Aorta (tissue), 5 donors: ENCODE measurements around the gene ARHGEF37. TPM values are rescaled to one million over a fixed set of nuclear protein-coding genes. Genes with fewer than 3 reads are reported as not detected.

Experiments
- ATAC-seq: fragments of 200-7000 bp; cut with Tn5 transposase; one replicate; pipeline ENCODE4 v1.9.1; 2022; ENCODE audit warnings: moderate library complexity; ENCODE audit not compliant: low FRiP score
- DNase-seq, 2 donors: peaks; one replicate each; pipeline ENCODE4 v3.0.0-alpha.2; 2020
- H3K27ac ChIP-seq, 2 donors: one replicate each; pipeline ENCODE4 v1.5.1; 2013; ENCODE audit warnings: low read length in 2 of 2, mild to moderate bottlenecking in 2 of 2, moderate library complexity in 2 of 2, control low read depth in 1 of 2, inconsistent platforms in 1 of 2, low read depth in 1 of 2
- H3K27me3 ChIP-seq, 2 donors: one replicate each; pipeline ENCODE4 v1.6.1; 2013; ENCODE audit warnings: control low read depth in 1 of 2, low read length in 1 of 2, mild to moderate bottlenecking in 1 of 2, moderate library complexity in 1 of 2; ENCODE audit not compliant: insufficient read depth in 2 of 2, control insufficient read depth in 1 of 2
- H3K36me3 ChIP-seq, 2 donors: one replicate each; pipeline ENCODE4 v1.6.1; 2013; ENCODE audit warnings: control low read depth in 1 of 2, low read length in 1 of 2, mild to moderate bottlenecking in 1 of 2; ENCODE audit not compliant: insufficient read depth in 2 of 2, control insufficient read depth in 1 of 2
- H3K4me1 ChIP-seq, 2 donors: one replicate each; pipeline ENCODE4 v1.6.1; 2013; ENCODE audit warnings: low read length in 2 of 2, control low read depth in 1 of 2, mild to moderate bottlenecking in 1 of 2, moderate library complexity in 1 of 2; ENCODE audit not compliant: insufficient read depth in 2 of 2, control insufficient read depth in 1 of 2
- H3K4me3 ChIP-seq, 2 donors: one replicate each; pipeline ENCODE4 v1.5.1; 2013; ENCODE audit warnings: low read length in 2 of 2, control low read depth in 1 of 2, mild to moderate bottlenecking in 1 of 2
- H3K9me3 ChIP-seq: one replicate; pipeline ENCODE4 v1.6.1; 2013; ENCODE audit warnings: mild to moderate bottlenecking, low read length; ENCODE audit not compliant: control insufficient read depth
- WGBS, 2 donors: extraction: QIAGEN DNeasy Blood & Tissue Kit; methylation state at CpG; one replicate each; pipeline ENCODE4 v1.1.7; 2013; 5-methylcytosine and 5-hydroxymethylcytosine counted together
- intact Hi-C, 2 donors: fragments of 100-400 bp; cut with DNase I; formaldehyde crosslinking; loops; one replicate each; pipeline versions ENCODE4 v1.14.2 to v1.15.0; 2022
- polyA plus RNA-seq, 2 donors: library from polyadenylated mRNA; stranded (reverse); fragments of 200-250 nt; gene quantifications; one replicate each; pipeline ENCODE4 v1.2.3, GENCODE V29; 2013
- total RNA-seq, 2 donors: library from RNA; stranded (reverse); fragmentation: NEBNext Ultra II Directional; extraction: Animal tissue kit (Norgen Biotek cat#: 25700); gene quantifications; one replicate each; pipeline ENCODE4 v1.2.1, GENCODE V29; 2021
- donor health status: healthy with polysubstance abuse.
- donor health status: Bipolar disorder and iron deficiency.
- donor health status: DM: no; HTN: no; CAD: no.
- donor health status: DM: no; HTN: no; CAD: no.
- donor health status: DM: yes; HTN: yes; CAD: no.

Gene ARHGEF37
- total and polyA plus RNA-seq, 4 donors = 2.7 to 18.0 (median 9.2) TPM

- WGBS, 2 donors = 84 to 86% methylated on average over 3 of the region's 3 CpGs
- no peak for ATAC-seq
- Histone ChIP-seq H3K9me3 (no peaks in the 10 kb centered on the region), H3K27ac (no peak overlapping the region), H3K4me3 (no peak overlapping the region), H3K27me3 (no peaks in the 10 kb centered on the region), H3K36me3 (peaks cover 0 to 10% of the 10 kb centered on the region in 2 donors), H3K4me1 (no peaks in the 10 kb centered on the region)
- no peak for DNase-seq
- intact Hi-C loops = no loop called here
Observed at GRCh38 chr5:149623473-149623872, 42.2 kb downstream of the ARHGEF37 start.

DNA sequence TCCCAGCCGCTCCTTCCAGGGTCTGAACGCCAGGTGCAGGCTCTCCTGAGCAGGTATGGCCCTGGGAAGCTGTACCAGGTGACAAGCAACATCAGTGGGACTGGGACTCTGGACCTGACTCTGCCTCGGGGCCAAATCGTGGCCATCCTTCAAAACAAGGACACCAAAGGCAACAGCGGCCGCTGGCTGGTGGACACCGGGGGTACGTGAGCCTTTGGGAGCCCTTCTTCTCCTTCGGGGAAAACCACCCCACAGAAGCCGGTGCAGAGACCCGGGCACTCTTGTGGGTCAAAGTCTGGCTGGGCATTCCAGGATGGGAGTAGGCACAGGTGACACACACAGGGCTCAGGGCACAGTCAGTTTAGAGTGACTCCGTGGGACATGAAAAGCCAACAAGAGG lies 45.8 kb downstream of the ARHGEF37 start:
- ATAC-seq = no peak
- DNase-seq = no peak
- Histone ChIP-seq H3K4me1 (no peaks in the 10 kb centered on the region), H3K27me3 (no peaks in the 10 kb centered on the region), H3K27ac (no peak overlapping the region), H3K9me3 (no peaks in the 10 kb centered on the region), H3K4me3 (no peak overlapping the region), H3K36me3 (peaks cover 0 to 8% of the 10 kb centered on the region in 2 donors)
- intact Hi-C loops = no loop called here
- 90% methylated on average over 12 of the region's 12 CpGs for WGBS, 2 donors

- no peak for ATAC-seq
- intact Hi-C loops = no loop called here
- 81 to 83% methylated on average over 6 of the region's 6 CpGs for WGBS, 2 donors
- H3K4me3 ChIP-seq = no peak overlapping the region
- no peaks in the 10 kb centered on the region for H3K27me3 ChIP-seq
- H3K9me3 ChIP-seq = no peaks in the 10 kb centered on the region
- peaks cover 0 to 5% of the 10 kb centered on the region in 2 donors for H3K36me3 ChIP-seq
- no peak overlapping the region for H3K27ac ChIP-seq
- no peaks in the 10 kb centered on the region for H3K4me1 ChIP-seq
- no peak for DNase-seq
Observed at GRCh38 chr5:149628221-149628620, 46.9 kb downstream of the ARHGEF37 start.

DNA sequence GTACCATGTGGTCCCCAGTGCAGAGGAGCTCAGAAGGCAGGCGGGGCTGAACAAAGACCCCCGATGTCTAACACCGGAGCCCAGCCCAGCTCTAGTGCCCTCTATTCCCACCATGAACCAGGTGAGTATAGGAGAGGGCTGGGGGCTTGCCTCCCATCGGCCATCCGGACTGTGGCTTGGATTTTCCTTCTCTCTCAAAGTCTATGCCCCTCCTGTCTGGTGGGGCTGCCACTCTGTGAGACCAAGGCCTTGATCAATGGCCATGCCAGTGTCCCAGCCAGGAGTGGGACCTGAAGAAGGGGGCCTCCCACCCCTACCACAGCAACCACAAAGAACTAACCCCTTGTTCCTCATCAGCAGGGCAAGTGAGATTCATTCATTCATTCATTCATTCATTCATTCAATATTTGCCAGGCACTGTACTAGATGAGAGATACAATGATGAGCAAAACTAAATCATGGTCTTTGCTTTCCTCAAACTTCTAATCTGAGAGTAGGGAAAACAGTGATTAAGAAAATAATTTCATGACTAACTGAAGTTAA lies 47.6 kb downstream of the ARHGEF37 start:
- intact Hi-C loops = no loop called here
- 89 to 90% methylated on average over 5 of the region's 5 CpGs for WGBS, 2 donors
- ATAC-seq = no peak
- no peak for DNase-seq
- H3K4me3 ChIP-seq = no peak overlapping the region
- H3K27ac ChIP-seq = no peak overlapping the region
- peaks cover 0 to 2% of the 10 kb centered on the region in 2 donors for H3K36me3 ChIP-seq
- no peaks in the 10 kb centered on the region for H3K9me3 ChIP-seq
- H3K4me1 ChIP-seq = no peaks in the 10 kb centered on the region
- no peaks in the 10 kb centered on the region for H3K27me3 ChIP-seq

- Histone ChIP-seq H3K9me3 (no peaks in the 10 kb centered on the region), H3K4me3 (no peak overlapping the region), H3K27ac (no peak overlapping the region), H3K4me1 (no peaks in the 10 kb centered on the region), H3K27me3 (no peaks in the 10 kb centered on the region), H3K36me3 (peaks cover 0 to 2% of the 10 kb centered on the region in 2 donors)
- no peak for ATAC-seq
- intact Hi-C loops = no loop called here
- 96 to 97% methylated on average over 5 of the region's 5 CpGs for WGBS, 2 donors
- no peak for DNase-seq
Observed at GRCh38 chr5:149629421-149629820, 48.1 kb downstream of the ARHGEF37 start.

- Histone ChIP-seq H3K27me3 (no peaks in the 10 kb centered on the region), H3K9me3 (no peaks in the 10 kb centered on the region), H3K4me1 (no peaks in the 10 kb centered on the region), H3K4me3 (no peak overlapping the region), H3K27ac (no peak overlapping the region), H3K36me3 (peaks cover 0 to 2% of the 10 kb centered on the region in 2 donors)
- DNase-seq (no peak), ATAC-seq (no peak)
- WGBS, 2 donors = 92 to 93% methylated on average over 8 of the region's 8 CpGs
- intact Hi-C loops = no loop called here
Observed at GRCh38 chr5:149630337-149630736, 49.0 kb downstream of the ARHGEF37 start.

GRCh38 chr5:149631506-149631905 lies 50.2 kb downstream of the ARHGEF37 start:
- WGBS, 2 donors = 97 to 98% methylated on average over 2 of the region's 2 CpGs
- no peaks in the 10 kb centered on the region for H3K9me3 ChIP-seq
- H3K36me3 ChIP-seq = peaks cover 0 to 2% of the 10 kb centered on the region in 2 donors
- H3K4me1 ChIP-seq = no peaks in the 10 kb centered on the region
- no peak for DNase-seq
- H3K27ac ChIP-seq = no peak overlapping the region
- intact Hi-C loops = no loop called here
- no peak overlapping the region for H3K4me3 ChIP-seq
- no peak for ATAC-seq
- no peaks in the 10 kb centered on the region for H3K27me3 ChIP-seq

- Histone ChIP-seq H3K27ac (no peak overlapping the region), H3K36me3 (peaks cover 0 to under 1% of the 10 kb centered on the region in 2 donors), H3K4me3 (no peak overlapping the region), H3K27me3 (no peaks in the 10 kb centered on the region), H3K9me3 (no peaks in the 10 kb centered on the region), H3K4me1 (no peaks in the 10 kb centered on the region)
- no peak for ATAC-seq
- intact Hi-C loops = no loop called here
- 70 to 74% methylated on average over 12 of the region's 12 CpGs for WGBS, 2 donors
- DNase-seq = no peak
Observed at GRCh38 chr5:149632311-149633251, 51.3 kb downstream of the ARHGEF37 start.
